GM12892 (cell line): ENCODE measurements around the gene RASA2.
A peak's percentile ranks its signal among the peaks of the same experiment; 100 is the strongest.
"Not testable (repeated sequence)": the region's sequence is repeated elsewhere in the genome, so short reads cannot be mapped to it uniquely, and the experiment has no call there.

Experiments
- DNase-seq: peaks from one replicate; pipeline ENCODE4 v3.0.0; 2011; ENCODE audit not compliant: insufficient read length
- FAIRE-seq: peaks from 2 replicates; lab custom pipeline; 2011; peaks lifted over from hg19 to GRCh38; lab: Jason Lieb, UNC
- POLR2A ChIP-seq: IDR thresholded peaks from 2 replicates; pipeline ENCODE4 v1.6.1; 2011; ENCODE audit warnings: low read depth, low read length, control low read depth
- POLR2AphosphoS5 ChIP-seq: IDR thresholded peaks from 2 replicates; pipeline ENCODE4 v1.6.1; 2011; ENCODE audit warnings: low read depth, low read length, control low read depth
- TAF1 ChIP-seq: IDR thresholded peaks from 2 replicates; pipeline ENCODE4 v1.6.1; 2011; ENCODE audit warnings: low read depth, mild to moderate bottlenecking, control low read depth, low read length, borderline replicate concordance

The RASA2 gene

DNA sequence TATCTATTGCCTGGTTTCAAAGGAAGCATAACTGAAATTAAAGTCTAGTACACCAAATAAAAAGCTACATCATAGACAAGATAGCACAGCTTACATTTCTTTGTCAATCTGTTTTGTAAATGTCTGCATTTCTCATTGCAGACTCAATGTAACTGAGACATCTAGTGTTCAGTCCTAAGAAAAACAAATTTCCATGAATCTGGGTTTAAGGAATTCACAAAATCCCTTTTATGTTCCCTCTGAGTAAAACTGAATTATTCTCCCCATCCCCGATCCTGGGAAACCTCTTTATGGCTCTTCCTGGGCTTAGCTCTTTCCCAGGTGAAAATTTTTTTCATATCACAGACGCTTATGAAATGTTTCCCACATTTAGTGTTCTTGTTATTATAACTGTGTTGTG, 21.6 kb upstream of the RASA2 start:
- TF ChIP-seq POLR2AphosphoS5 (no peak), TAF1 (no peak), POLR2A (no peak)
- DNase-seq (no peak), FAIRE-seq (peak; percentile 38)

DNA sequence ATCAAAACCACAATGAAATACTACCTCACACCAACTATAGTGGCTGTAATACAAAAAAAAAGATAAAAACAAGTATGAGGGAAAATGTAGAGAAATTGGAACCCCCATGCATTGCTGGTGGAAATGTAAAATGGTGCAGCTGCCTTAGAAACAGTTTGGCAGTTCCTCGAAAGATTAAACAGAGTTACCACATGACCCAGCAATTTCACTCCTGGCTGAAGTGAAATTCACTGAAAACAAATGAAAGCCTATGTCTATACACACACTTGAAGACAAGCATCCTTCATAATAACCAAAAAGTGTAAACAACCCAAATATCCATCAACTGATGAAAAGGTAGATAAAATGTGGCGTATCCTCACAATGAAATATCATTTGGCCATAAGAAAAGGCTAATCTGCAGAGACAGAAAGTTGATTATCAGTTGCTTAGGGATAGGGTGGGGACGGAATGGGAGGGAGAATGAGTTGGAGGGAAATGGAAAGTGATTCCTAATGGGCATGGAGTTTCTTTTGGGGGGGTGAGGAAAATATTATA, 20.1 kb upstream of the RASA2 start:
- no peak for TF ChIP-seq TAF1
- TF ChIP-seq POLR2A = no peak
- no peak for TF ChIP-seq POLR2AphosphoS5
- DNase-seq (no peak), FAIRE-seq (no peak)

GRCh38 chr3:141469720-141470119, 17.1 kb upstream of the RASA2 start:
- DNase-seq (no peak), FAIRE-seq (no peak)
- TF ChIP-seq TAF1 (no peak), POLR2AphosphoS5 (no peak), POLR2A (no peak)

- FAIRE-seq (no peak), DNase-seq (no peak)
- TF ChIP-seq POLR2AphosphoS5 (no peak), POLR2A (no peak), TAF1 (no peak)
Measured at GRCh38 chr3:141471160-141471559, 15.7 kb upstream of the RASA2 start.

DNA sequence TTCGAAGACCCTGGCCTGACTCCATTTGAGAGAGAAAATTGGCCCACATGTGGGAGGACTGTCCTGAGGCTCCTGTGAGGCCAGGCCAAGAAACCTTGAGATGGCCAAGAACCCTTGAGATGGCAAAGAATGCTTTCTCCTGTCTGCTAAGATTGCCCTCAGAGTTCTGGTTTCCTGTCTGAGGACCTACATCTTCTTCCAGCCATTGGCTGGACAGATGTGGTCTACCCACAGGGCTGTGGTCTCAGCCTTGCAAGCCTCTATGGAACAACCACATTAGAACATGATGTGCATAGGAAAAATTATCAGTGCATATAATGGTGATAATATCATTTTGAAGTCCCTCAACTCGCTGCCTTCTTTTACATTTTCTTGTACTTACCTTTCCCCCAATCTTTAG, 10.8 kb upstream of the RASA2 start:
- FAIRE-seq = no peak
- TF ChIP-seq TAF1 (no peak), POLR2AphosphoS5 (no peak), POLR2A (no peak)

GRCh38 chr3:141477224-141477623, 9.6 kb upstream of the RASA2 start:
- DNase-seq (no peak), FAIRE-seq (no peak)
- TF ChIP-seq POLR2A = no peak
- no peak for TF ChIP-seq POLR2AphosphoS5
- TF ChIP-seq TAF1 = no peak

More for the DNA sequence above, 10.8 kb upstream of the RASA2 start:
- no peak for DNase-seq

GRCh38 chr3:141478139-141478538, 8.7 kb upstream of the RASA2 start:
- no peak for FAIRE-seq
- DNase-seq = no peak
- no peak for TF ChIP-seq POLR2AphosphoS5
- TF ChIP-seq TAF1 = no peak
- TF ChIP-seq POLR2A = no peak

DNA sequence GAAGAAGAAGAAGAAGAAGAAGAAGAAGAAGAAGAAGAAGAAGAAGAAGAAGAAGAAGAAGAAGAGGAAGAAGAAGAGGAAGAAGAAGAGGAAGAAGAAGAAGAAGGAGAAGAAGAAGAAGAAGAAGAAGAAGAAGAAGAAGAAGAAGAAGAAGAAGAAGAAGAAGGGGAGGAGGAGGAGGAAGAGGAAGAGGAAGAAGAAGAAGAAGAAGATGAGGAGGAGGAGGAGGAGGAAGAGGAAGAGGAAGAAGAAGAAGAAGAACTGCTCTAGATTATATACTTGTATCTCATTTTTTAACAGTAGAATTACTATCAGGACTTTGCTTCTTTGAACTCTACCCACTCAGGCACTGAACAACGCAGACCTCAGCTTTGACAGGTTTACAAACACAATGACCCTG, 8.0 kb upstream of the RASA2 start:
- not testable (repeated sequence) for FAIRE-seq, DNase-seq

- TF ChIP-seq POLR2A = no peak
- TF ChIP-seq POLR2AphosphoS5 = no peak
- no peak for TF ChIP-seq TAF1
- FAIRE-seq (no peak), DNase-seq (no peak)
Measured at GRCh38 chr3:141482245-141482922, 4.4 kb upstream of the RASA2 start.

DNA sequence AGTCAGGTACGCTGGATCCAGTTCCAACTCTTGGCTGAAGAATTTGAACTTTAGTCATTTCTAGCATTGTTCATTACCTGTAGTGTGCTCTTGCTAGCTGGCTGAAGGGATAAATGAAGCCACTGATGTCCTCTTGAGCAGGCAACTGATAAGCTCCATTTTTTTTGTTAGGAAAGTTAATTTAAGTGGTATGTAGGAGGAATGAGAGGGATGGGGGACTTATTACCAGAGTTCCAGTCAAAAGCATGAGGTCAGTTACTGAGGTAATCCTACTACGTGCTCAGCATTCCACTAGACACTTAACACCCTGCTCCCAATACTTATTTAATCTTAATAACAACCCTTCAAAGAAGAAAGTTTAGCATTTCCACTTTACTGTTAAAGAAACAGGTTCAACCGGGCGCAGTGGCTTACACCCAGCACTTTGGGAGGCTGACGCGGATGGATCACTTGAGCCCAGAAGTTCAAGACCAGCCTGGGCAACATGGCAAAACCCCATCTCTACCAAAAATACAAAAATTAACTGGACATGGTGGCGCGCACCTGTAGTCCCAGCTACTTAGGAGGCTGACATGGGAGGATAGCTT, 2.0 kb upstream of the RASA2 start:
- FAIRE-seq = no peak
- DNase-seq = no peak
- TF ChIP-seq TAF1 (no peak), POLR2A (no peak), POLR2AphosphoS5 (no peak)

- TF ChIP-seq POLR2AphosphoS5 = no peak
- TF ChIP-seq TAF1 = no peak
- TF ChIP-seq POLR2A = no peak
- FAIRE-seq = no peak
- no peak for DNase-seq
Measured at GRCh38 chr3:141485641-141486495, 959 bp upstream of the RASA2 start.

DNA sequence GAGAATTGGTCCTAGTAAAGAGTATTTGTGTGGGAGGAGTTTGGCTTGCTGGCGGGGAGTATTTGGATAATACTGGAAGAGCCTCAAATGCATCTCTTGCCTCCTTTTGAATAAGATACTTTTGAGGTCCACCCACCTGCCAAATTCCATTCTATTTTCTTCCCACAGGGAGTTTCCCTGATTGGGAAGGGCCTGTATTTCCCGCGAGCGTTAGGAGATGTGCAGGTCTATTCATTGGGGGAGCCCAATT, 406 bp upstream of the RASA2 start:
- DNase-seq (no peak), FAIRE-seq (no peak)
- TF ChIP-seq POLR2AphosphoS5 (no peak), POLR2A (no peak), TAF1 (no peak)
